Activated CD4-positive, alpha-beta T cell treated with anti-CD3 and anti-CD28 coated beads, Interleukin-2, amount 10 ng/mL, durations not matched to agents 7 days and 5 days (primary cell): ENCODE measurements around the gene OCSTAMP. TPM values are rescaled to one million over a fixed set of nuclear protein-coding genes. Genes with fewer than 3 reads are reported as not detected.

Source experiments
- CTCF ChIA-PET: fragments of 350-600 bp; sonication (Branson Sonifier 250); formaldehyde crosslinking; loops from one replicate; lab custom pipeline; 2021; ENCODE audit warnings: antibody characterized with exemption; lab: Charles Lee
- POLR2A ChIA-PET: fragments of 350-600 bp; sonication (Branson Sonifier 250); formaldehyde crosslinking; loops from one replicate; lab custom pipeline; 2021; ENCODE audit warnings: antibody characterized with exemption; lab: Charles Lee
- DNase-seq: peaks from one replicate; pipeline ENCODE4 v3.0.0-alpha.2; 2020
- H3K27ac Mint-ChIP-seq: one replicate; pipeline ENCODE4 v1.8.0; 2021; ENCODE audit warnings: mild to moderate bottlenecking, moderate library complexity, mixed read lengths
- H3K27me3 Mint-ChIP-seq: one replicate; pipeline ENCODE4 v1.8.0; 2021; ENCODE audit warnings: mixed read lengths
- H3K36me3 Mint-ChIP-seq: one replicate; pipeline ENCODE4 v1.8.0; 2021; ENCODE audit warnings: low read depth, mixed read lengths
- H3K4me1 Mint-ChIP-seq: one replicate; pipeline ENCODE4 v1.8.0; 2021; ENCODE audit warnings: mixed read lengths
- H3K4me3 Mint-ChIP-seq: one replicate; pipeline ENCODE4 v1.8.0; 2021; ENCODE audit warnings: mild to moderate bottlenecking, moderate library complexity, mixed read lengths
- H3K9me3 Mint-ChIP-seq: one replicate; pipeline ENCODE4 v1.8.0; 2021; ENCODE audit warnings: mixed read lengths
- total RNA-seq, 2 experiments: library from RNA; stranded (reverse); gene quantifications; one replicate each; pipeline ENCODE4 v1.2.3, GENCODE V29; 2021

OCSTAMP gene
- total RNA-seq, 2 experiments from 2014 or later: not detected

DNA sequence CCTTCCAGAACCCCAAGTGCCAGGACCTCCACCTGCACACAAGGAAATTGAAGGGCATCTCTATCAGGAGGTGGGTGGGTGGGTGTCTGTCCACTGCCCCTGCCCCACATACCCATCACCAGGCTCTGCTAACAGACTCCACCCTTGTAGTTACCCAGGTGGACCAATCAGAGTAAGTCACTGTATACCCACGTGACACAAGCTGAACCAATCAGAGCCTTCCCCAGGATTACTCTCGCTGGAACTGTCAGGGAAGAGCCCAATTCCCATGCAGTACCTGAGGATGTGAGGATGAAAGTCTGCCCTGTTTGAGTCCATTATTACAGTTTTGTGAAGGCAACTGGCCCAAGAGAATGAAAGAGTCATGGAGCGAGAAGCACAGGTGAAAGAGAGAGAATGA is 4.2 kb downstream of the OCSTAMP start:
- no peak for DNase-seq
- Mint-ChIP-seq H3K27ac (no peak overlapping the region), H3K27me3 (peaks cover 7% of the 10 kb centered on the region), H3K36me3 (no peaks in the 10 kb centered on the region), H3K9me3 (no peaks in the 10 kb centered on the region), H3K4me1 (peaks cover 16% of the 10 kb centered on the region), H3K4me3 (no peak overlapping the region)
- POLR2A ChIA-PET: no interaction called here
- CTCF ChIA-PET: no interaction called here

DNA sequence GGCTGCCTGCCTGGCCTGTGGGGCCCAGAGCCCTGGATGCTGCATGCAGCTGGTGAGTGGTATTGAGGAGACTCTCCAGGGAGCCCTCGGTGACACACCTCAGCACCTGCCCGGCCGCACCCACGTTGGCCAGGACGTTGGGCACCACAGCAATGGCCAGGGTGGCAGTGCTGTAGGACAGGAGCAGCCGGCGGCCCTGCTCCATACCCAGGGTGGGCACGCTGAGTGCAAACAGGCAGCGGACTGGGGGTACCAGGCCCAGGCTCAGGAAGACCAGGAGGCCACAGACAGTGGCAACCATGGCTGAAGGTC is 4.7 kb downstream of the OCSTAMP start:
- Mint-ChIP-seq H3K4me3 (no peak overlapping the region), H3K27me3 (peaks cover 7% of the 10 kb centered on the region), H3K36me3 (no peaks in the 10 kb centered on the region), H3K9me3 (no peaks in the 10 kb centered on the region), H3K27ac (peak overlapping the region; percentile 39), H3K4me1 (peaks cover 14% of the 10 kb centered on the region)
- no peak for DNase-seq
- CTCF ChIA-PET: interaction anchor here (1.2 to 1.5 kb wide), 4 partner anchors 9 to 142 kb away, joined by 3 to 6 read pairs (median 3); no protein-coding TSS in a partner anchor
- POLR2A ChIA-PET: no interaction called here

DNA sequence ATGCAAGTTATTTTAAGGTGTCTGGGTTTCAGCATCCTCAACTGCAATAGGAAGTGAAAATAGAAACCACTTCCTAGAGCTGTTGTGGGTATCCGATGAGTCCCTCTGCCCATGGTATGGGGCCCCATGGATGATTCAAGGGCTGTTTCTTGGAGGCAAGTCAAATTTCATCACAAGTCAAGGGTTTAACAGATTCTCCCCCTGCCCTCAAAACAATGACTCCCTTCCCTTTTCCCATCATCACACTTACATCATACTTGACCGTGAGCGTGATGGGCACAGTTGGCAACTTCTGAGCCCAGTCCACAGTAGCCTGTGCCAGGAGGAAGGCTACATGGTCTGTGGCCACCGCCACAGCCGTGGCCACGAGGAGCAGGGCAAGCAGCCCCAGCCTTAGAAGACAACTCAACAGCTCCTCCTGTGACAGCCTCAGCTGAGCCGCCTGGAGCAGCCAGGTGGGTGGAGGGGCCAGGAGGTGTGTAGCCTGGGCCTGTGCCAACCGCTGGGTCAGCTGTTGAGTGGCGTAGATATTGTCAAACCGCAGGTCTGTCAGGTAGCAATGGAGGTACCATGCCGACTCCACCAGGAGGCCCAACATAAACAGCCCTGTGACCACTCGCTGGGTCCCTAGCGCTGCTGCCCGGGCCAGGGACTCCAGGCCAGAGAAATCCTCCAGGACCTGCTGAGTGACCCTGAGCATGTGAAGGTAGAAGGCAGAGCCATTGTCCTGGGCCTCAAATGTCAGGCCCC is 5.2 kb downstream of the OCSTAMP start:
- H3K4me1 Mint-ChIP-seq: peaks cover 10% of the 10 kb centered on the region
- peak overlapping the region; percentile 40 for H3K4me3 Mint-ChIP-seq
- H3K9me3 Mint-ChIP-seq: no peaks in the 10 kb centered on the region
- peak; percentile 63 for DNase-seq
- H3K27me3 Mint-ChIP-seq: peaks cover 7% of the 10 kb centered on the region
- CTCF ChIA-PET: interaction anchor here (0.8 to 1.6 kb wide), 12 partner anchors 9 to 144 kb away, joined by 3 to 10 read pairs (median 4); partner anchors contain the start of gene TP53RK
- POLR2A ChIA-PET: interaction anchor here (1.1 kb wide), 1 partner anchor 8 kb away, joined by 4 read pairs; no protein-coding TSS in a partner anchor
- H3K36me3 Mint-ChIP-seq: no peaks in the 10 kb centered on the region
- peak overlapping the region; percentile 87 for H3K27ac Mint-ChIP-seq

DNA sequence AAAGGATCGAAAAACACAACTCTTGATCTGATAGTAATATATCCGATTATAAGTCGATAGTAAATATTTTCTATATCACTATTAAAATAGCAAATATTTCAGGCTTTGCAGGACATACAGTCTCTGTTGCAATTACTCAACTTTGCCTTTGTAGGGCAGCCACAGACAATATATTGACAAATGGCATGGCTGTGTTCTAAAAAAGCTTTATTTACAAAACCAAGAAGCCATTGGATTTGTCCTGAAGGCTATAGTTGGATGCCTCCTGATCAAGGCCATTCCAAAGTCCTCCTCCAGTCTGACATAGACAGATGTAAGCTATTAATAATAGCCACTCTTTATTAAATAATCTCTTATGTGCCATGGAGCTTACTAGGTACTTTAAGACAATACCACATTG is 5.9 kb downstream of the OCSTAMP start:
- DNase-seq: no peak
- H3K4me1 Mint-ChIP-seq: peaks cover 8% of the 10 kb centered on the region
- no peak overlapping the region for H3K27ac Mint-ChIP-seq
- no peaks in the 10 kb centered on the region for H3K9me3 Mint-ChIP-seq
- no peaks in the 10 kb centered on the region for H3K36me3 Mint-ChIP-seq
- no peak overlapping the region for H3K4me3 Mint-ChIP-seq
- POLR2A ChIA-PET: interaction anchor here (1.1 kb wide), 1 partner anchor 8 kb away, joined by 4 read pairs; no protein-coding TSS in a partner anchor
- peaks cover 13% of the 10 kb centered on the region for H3K27me3 Mint-ChIP-seq
- CTCF ChIA-PET: interaction anchor here (0.8 to 1.6 kb wide), 13 partner anchors 10 to 145 kb away, joined by 3 to 10 read pairs (median 3); partner anchors contain the start of gene TP53RK

DNA sequence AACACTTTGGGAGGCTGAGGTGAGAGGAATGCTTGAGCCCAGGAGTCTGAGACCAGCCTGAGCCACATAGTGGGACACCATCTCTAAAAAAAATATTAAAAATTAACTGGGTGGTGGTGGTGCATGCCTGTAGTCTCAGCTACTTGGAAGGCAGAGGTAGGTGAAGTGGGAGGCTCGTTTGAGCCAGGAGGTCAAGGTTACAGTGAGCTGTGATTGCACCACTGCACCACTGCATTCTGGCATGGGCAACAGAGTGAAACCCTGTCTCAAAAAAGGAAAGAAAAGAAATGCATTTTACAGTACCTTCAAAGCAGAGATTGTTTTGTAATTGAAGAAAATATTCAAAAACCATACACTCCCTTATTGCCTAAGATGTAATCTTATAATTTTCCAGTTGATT is 6.5 kb downstream of the OCSTAMP start:
- Mint-ChIP-seq H3K4me3 (no peak overlapping the region), H3K27me3 (peaks cover 19% of the 10 kb centered on the region), H3K36me3 (no peaks in the 10 kb centered on the region), H3K9me3 (no peaks in the 10 kb centered on the region), H3K4me1 (peaks cover 8% of the 10 kb centered on the region), H3K27ac (no peak overlapping the region)
- CTCF ChIA-PET: interaction anchor here (1.2 to 1.6 kb wide), 3 partner anchors 9 to 21 kb away, joined by 3 to 10 read pairs (median 8); no protein-coding TSS in a partner anchor
- POLR2A ChIA-PET: no interaction called here
- DNase-seq: no peak

DNA sequence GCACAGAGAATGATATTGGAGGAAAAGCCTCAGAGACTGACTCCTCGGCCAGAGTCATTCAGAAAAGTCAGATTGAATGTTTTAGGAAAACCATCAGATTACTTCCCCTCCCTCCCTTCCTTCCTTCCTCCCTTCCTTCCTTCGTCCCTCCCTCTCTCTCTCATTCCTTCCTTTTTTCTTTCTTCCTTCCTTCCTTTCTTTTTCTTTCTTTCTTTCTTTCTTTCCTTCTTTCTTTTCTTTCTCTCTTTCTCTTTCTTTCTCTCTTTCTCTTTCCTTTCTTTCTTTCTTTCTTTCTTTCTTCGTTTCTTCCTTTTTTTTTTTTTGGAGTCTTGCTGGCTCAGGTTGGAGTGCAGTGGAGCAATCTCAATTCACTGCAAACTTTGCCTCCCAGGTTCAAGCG is 7.4 kb downstream of the OCSTAMP start:
- Mint-ChIP-seq H3K27me3 (peaks cover 28% of the 10 kb centered on the region), H3K4me1 (peaks cover 8% of the 10 kb centered on the region), H3K9me3 (no peaks in the 10 kb centered on the region), H3K27ac (peak overlapping the region; percentile 52), H3K36me3 (no peaks in the 10 kb centered on the region), H3K4me3 (no peak overlapping the region)
- DNase-seq: no peak
- ChIA-PET POLR2A (no interaction called here), CTCF (no interaction called here)

DNA sequence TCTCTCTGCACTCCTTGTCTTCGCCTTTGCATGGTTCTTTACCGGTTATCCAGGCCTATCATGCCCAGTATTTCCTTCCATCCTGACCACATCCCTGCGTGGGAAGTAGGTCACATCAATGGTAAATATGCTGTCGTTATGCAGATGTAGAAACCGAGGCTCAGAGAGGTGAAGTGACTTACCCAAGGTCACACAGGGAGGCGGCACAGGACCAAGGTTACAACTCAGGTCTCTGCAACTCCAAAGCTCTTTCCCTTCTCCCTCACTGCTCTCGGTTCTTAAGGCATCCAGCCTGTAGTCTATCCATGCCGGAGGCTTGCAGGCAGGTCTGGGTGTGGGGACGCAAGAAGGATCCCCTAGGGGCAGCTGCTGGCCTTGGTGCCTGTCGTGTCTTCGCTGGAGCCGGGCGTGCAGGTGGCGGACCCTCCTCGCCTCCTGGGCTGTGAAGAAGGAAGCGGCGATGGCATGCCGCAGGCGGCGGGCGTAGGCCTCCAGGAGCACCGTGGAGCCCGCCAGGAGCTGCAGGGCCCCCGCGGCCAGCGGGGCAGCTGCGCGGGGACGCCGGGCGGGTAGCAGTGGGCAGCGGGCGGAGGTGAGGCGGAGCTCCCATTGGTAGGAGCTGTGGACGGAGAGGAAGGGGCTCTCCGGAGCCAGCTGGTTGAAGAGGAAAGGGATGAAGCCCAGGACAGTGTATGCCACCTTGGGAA is 9.1 kb downstream of the OCSTAMP start:
- H3K36me3 Mint-ChIP-seq: no peaks in the 10 kb centered on the region
- no peak for DNase-seq
- ChIA-PET CTCF (interaction anchor here (1.1 to 2.2 kb wide), 3 partner anchors 10 to 148 kb away, joined by 3 to 5 read pairs (median 4); partner anchors contain the start of gene TP53RK), POLR2A (no interaction called here)
- peaks cover 8% of the 10 kb centered on the region for H3K4me1 Mint-ChIP-seq
- H3K4me3 Mint-ChIP-seq: no peak overlapping the region
- H3K27me3 Mint-ChIP-seq: peaks cover 35% of the 10 kb centered on the region
- no peak overlapping the region for H3K27ac Mint-ChIP-seq
- no peaks in the 10 kb centered on the region for H3K9me3 Mint-ChIP-seq

DNA sequence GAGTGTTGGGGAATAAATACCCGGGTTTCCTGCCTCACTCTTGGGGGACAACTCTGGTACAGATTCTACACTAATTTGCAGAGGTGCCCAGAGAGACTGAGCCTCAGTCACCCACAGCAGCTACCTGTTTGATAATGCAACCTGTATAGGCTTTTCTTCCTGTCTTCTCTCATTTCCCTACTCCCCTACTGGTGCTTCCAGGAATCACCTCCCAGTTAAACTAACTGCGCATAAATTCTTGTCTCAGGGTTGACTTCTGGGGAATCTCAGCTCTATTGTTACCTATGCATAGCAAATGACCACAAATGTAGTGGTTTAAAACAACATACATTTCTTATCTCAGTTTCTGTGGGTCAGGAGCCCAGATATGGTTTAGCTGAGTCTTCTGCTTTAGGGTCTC is 11.3 kb downstream of the OCSTAMP start:
- POLR2A ChIA-PET: no interaction called here
- Mint-ChIP-seq H3K27ac (no peak overlapping the region), H3K27me3 (peaks cover 41% of the 10 kb centered on the region), H3K36me3 (no peaks in the 10 kb centered on the region), H3K4me3 (no peak overlapping the region), H3K9me3 (no peaks in the 10 kb centered on the region), H3K4me1 (peaks cover 6% of the 10 kb centered on the region)
- no peak for DNase-seq
- CTCF ChIA-PET: interaction anchor here (1.2 to 2.2 kb wide), 6 partner anchors 10 to 149 kb away, joined by 3 to 5 read pairs (median 3); no protein-coding TSS in a partner anchor

DNA sequence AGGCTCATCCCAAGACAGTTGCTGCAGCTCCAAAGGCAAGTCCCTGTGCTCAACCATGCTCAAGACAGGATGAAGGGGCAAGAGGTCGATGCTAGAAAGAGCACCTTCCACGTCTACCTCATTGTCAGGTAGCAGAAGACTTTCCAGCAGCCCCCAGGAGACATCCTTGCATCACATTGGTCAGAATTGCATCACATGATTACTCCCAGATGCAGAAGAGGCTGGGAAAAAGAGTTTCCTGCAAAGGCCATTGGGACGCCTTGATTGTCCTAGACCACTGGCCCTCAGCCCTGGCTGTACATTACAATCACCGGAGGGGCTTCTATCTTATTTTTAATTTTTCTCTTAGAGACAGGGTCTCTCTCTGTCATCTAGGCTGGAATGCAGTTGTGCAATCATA is 19.8 kb downstream of the OCSTAMP start:
- no peak for DNase-seq
- ChIA-PET CTCF (no interaction called here), POLR2A (no interaction called here)
- H3K9me3 Mint-ChIP-seq: no peaks in the 10 kb centered on the region
- no peaks in the 10 kb centered on the region for H3K4me1 Mint-ChIP-seq
- no peak overlapping the region for H3K4me3 Mint-ChIP-seq
- no peak overlapping the region for H3K27ac Mint-ChIP-seq
- no peaks in the 10 kb centered on the region for H3K36me3 Mint-ChIP-seq
- peaks cover 18% of the 10 kb centered on the region for H3K27me3 Mint-ChIP-seq

DNA sequence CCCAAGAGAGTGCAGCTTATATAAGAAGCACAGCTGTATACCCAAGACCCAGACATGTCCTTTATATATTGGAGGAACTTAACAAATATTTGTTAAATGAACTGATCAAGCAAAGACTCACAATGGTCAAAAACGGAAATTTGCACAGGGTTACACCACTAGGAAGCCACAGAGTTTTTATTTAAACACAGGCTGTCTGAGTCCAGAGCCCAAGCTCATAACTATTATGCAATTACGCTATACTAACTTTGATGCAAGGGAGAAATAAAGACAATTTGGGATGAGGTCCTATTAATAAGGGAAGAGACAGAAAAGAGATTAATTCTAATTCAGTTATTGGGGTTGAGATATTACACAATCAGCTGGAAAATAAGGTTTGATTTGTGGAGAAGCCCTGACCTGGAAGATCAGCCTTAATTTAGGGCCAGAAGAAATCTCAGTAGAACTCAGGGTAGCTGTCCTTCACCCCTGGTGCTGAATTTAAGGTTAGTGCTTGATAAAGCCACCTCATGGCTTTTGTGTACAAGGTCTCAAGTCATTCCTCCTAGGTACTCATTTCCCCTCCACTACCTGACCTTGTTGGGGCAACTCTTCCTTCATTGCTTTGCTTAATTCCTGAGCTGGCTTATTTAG is 26.6 kb downstream of the OCSTAMP start:
- DNase-seq: peak; percentile 34
- Mint-ChIP-seq H3K9me3 (no peaks in the 10 kb centered on the region), H3K36me3 (no peaks in the 10 kb centered on the region), H3K27ac (no peak overlapping the region), H3K4me1 (no peaks in the 10 kb centered on the region), H3K27me3 (peaks cover 31% of the 10 kb centered on the region), H3K4me3 (no peak overlapping the region)
- CTCF ChIA-PET: interaction anchor here (0.6 to 1.3 kb wide), 4 partner anchors 10 to 50 kb away, joined by 3 to 6 read pairs (median 3); partner anchors contain the start of gene ZNF334
- POLR2A ChIA-PET: no interaction called here

DNA sequence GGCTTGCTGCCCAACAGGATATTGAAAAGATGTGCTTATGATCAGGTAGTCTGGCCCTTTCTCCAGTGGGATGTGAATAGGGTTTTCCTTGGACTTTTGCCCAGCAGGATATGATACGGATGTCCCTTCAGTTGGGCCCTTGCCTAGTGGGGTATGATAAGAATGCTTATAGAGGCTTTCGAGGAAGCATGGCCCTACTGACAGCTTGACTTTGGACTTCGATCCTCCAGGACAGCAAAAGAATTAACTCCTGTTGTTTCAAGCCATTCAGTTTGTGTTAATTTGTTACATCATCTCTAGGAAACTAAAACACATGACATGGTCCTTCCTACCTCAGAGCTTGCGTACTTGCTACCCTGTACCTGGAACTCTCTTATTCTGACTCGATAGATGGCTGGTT is 27.3 kb downstream of the OCSTAMP start:
- ChIA-PET CTCF (interaction anchor here (1.3 to 2.5 kb wide), 4 partner anchors 10 to 166 kb away, joined by 3 to 10 read pairs (median 5); partner anchors contain the start of genes TP53RK and ZNF334), POLR2A (no interaction called here)
- Mint-ChIP-seq H3K36me3 (no peaks in the 10 kb centered on the region), H3K27ac (no peak overlapping the region), H3K4me3 (no peak overlapping the region), H3K4me1 (no peaks in the 10 kb centered on the region), H3K9me3 (no peaks in the 10 kb centered on the region), H3K27me3 (peaks cover 28% of the 10 kb centered on the region)
- no peak for DNase-seq

DNA sequence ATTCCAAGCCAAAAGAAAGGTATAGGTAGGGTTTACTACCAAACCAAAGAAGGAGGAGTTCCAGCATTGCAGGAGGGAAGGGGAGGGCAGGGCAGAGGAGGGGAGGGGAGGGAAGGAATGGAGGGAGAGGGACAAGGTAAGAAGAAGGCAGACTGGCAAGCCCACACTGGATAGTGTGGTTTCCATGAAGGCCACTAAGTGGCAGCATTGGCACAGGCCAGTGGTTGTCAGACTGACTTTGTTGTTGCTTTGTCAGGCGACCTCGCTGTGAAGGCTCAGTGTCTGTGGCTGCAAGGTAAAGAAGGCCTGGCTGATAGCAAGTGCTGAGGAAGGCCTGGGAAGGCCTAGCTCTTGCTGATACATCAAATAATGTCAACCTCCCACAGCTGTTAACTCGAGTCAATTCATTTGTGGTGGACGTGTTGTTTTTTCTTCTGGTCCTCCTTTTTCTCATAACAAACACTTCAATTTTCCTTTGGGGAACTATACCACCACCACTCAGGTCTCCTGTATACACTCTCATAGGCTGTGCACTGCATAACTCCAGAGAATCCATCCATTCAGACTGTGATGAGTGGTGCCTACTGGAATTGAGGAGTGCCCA is 29.4 kb downstream of the OCSTAMP start:
- Mint-ChIP-seq H3K27ac (no peak overlapping the region), H3K4me1 (no peaks in the 10 kb centered on the region), H3K27me3 (peaks cover 25% of the 10 kb centered on the region), H3K4me3 (no peak overlapping the region), H3K36me3 (no peaks in the 10 kb centered on the region), H3K9me3 (no peaks in the 10 kb centered on the region)
- ChIA-PET POLR2A (no interaction called here), CTCF (interaction anchor here (1.1 to 2.5 kb wide), 2 partner anchors 28 to 168 kb away, joined by 6 to 10 read pairs; partner anchors contain the start of gene TP53RK)
- peak; percentile 63 for DNase-seq
